Measurements from ENCODE around the gene AXIN1. TPM values are rescaled to one million over a fixed set of nuclear protein-coding genes. Genes with fewer than 3 reads are reported as not detected.
"Not testable (repeated sequence)": the region's sequence is repeated elsewhere in the genome, so short reads cannot be mapped to it uniquely, and the experiment has no call there.

AXIN1 gene
- total RNA-seq, 1 donor from 2014 or later: 19.6 TPM

GRCh38 chr16:268141-269053 is 84.1 kb downstream of the AXIN1 start:
- Histone ChIP-seq H3K9ac (no peak overlapping the region), H3F3A (ENCODE audit: low read depth) (peaks cover 19% of the 10 kb centered on the region), H3K79me2 (ENCODE audit: low read depth) (no peaks in the 10 kb centered on the region), H4K20me1 (ENCODE audit: low read depth) (no peaks in the 10 kb centered on the region), H3K9me3 (ENCODE audit: low read depth) (no peaks in the 10 kb centered on the region), H2AFZ (replicated peaks) (no peak overlapping the region), H3K4me1 (no peaks in the 10 kb centered on the region), H3K4me2 (no peak overlapping the region), H3K36me3 (no peaks in the 10 kb centered on the region), H3K27me3 (peaks cover 4% of the 10 kb centered on the region), H3K27ac (no peak overlapping the region), H3K4me3 (no peak overlapping the region)
- Mint-ChIP-seq H3K27me3 (ENCODE audit: insufficient read depth, low read depth) (peaks cover 10% of the 10 kb centered on the region), H3K36me3 (no peaks in the 10 kb centered on the region), H3K27ac (peak overlapping the region; percentile 54), H3K4me3 (no peak overlapping the region), H3K9me3 (no peaks in the 10 kb centered on the region), H3K4me1 (peaks cover 7% of the 10 kb centered on the region)
- TF ChIP-seq EZH2phosphoT487 (IDR thresholded peaks at IDR 0.05): no peak
- TF ChIP-seq, protein P1, sequence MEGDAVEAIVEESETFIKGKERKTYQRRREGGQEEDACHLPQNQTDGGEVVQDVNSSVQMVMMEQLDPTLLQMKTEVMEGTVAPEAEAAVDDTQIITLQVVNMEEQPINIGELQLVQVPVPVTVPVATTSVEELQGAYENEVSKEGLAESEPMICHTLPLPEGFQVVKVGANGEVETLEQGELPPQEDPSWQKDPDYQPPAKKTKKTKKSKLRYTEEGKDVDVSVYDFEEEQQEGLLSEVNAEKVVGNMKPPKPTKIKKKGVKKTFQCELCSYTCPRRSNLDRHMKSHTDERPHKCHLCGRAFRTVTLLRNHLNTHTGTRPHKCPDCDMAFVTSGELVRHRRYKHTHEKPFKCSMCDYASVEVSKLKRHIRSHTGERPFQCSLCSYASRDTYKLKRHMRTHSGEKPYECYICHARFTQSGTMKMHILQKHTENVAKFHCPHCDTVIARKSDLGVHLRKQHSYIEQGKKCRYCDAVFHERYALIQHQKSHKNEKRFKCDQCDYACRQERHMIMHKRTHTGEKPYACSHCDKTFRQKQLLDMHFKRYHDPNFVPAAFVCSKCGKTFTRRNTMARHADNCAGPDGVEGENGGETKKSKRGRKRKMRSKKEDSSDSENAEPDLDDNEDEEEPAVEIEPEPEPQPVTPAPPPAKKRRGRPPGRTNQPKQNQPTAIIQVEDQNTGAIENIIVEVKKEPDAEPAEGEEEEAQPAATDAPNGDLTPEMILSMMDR (IDR thresholded peaks at IDR 0.05): no peak
- no peak for TF ChIP-seq EZH2 (IDR thresholded peaks at IDR 0.05)
- no peak for DNase-seq (ENCODE audit: low spot score)

- H3F3A ChIP-seq (ENCODE audit: low read depth): peaks cover 19% of the 10 kb centered on the region
- Mint-ChIP-seq H3K4me3 (peak overlapping the region; percentile 20), H3K27ac (peak overlapping the region; percentile 54)
- H4K20me1 ChIP-seq (ENCODE audit: low read depth); H3K4me3 ChIP-seq; H3K27me3 ChIP-seq; H3K79me2 ChIP-seq (ENCODE audit: low read depth); H2AFZ ChIP-seq (replicated peaks); H3K9ac ChIP-seq; H3K4me2 ChIP-seq; H3K36me3 Mint-ChIP-seq; H3K4me1 ChIP-seq; H3K27me3 Mint-ChIP-seq (ENCODE audit: insufficient read depth, low read depth); H3K36me3 ChIP-seq; H3K27ac ChIP-seq; H3K4me1 Mint-ChIP-seq; H3K9me3 Mint-ChIP-seq; DNase-seq (ENCODE audit: low spot score); H3K9me3 ChIP-seq (ENCODE audit: low read depth): not testable (repeated sequence)
Observed at GRCh38 chr16:267562-267961, 85.0 kb downstream of the AXIN1 start.

- H3K27ac Mint-ChIP-seq: no peak overlapping the region
- H3K9me3 Mint-ChIP-seq: no peaks in the 10 kb centered on the region
Observed at GRCh38 chr16:266258-267164, 86.0 kb downstream of the AXIN1 start.

More at GRCh38 chr16:266258-267164, 86.0 kb downstream of the AXIN1 start:
- H4K20me1 ChIP-seq (ENCODE audit: low read depth): no peaks in the 10 kb centered on the region
- peaks cover 19% of the 10 kb centered on the region for H3F3A ChIP-seq (ENCODE audit: low read depth)
- H2AFZ ChIP-seq (replicated peaks): no peak overlapping the region
- Mint-ChIP-seq H3K36me3 (peaks cover 5% of the 10 kb centered on the region), H3K4me3 (no peak overlapping the region), H3K27me3 (ENCODE audit: insufficient read depth, low read depth) (peaks cover 5% of the 10 kb centered on the region), H3K4me1 (peaks cover 7% of the 10 kb centered on the region)
- DNase-seq (ENCODE audit: low spot score): no peak
- no peaks in the 10 kb centered on the region for H3K79me2 ChIP-seq (ENCODE audit: low read depth)
- no peaks in the 10 kb centered on the region for H3K9me3 ChIP-seq (ENCODE audit: low read depth)
- H3K36me3 ChIP-seq: no peaks in the 10 kb centered on the region
- H3K27me3 ChIP-seq: no peaks in the 10 kb centered on the region
- no peak overlapping the region for H3K9ac ChIP-seq
- TF ChIP-seq EZH2phosphoT487 (IDR thresholded peaks at IDR 0.05) (no peak), EZH2 (IDR thresholded peaks at IDR 0.05) (no peak)
- TF ChIP-seq, protein P1 (IDR thresholded peaks at IDR 0.05): no peak
- H3K27ac ChIP-seq: no peak overlapping the region
- H3K4me2 ChIP-seq: no peak overlapping the region
- H3K4me1 ChIP-seq: no peaks in the 10 kb centered on the region
- H3K4me3 ChIP-seq: no peak overlapping the region

Data from neural progenitor cell (in vitro differentiated cells).